Measurements from ENCODE around the gene CARMIL1.

Gene CARMIL1

DNA sequence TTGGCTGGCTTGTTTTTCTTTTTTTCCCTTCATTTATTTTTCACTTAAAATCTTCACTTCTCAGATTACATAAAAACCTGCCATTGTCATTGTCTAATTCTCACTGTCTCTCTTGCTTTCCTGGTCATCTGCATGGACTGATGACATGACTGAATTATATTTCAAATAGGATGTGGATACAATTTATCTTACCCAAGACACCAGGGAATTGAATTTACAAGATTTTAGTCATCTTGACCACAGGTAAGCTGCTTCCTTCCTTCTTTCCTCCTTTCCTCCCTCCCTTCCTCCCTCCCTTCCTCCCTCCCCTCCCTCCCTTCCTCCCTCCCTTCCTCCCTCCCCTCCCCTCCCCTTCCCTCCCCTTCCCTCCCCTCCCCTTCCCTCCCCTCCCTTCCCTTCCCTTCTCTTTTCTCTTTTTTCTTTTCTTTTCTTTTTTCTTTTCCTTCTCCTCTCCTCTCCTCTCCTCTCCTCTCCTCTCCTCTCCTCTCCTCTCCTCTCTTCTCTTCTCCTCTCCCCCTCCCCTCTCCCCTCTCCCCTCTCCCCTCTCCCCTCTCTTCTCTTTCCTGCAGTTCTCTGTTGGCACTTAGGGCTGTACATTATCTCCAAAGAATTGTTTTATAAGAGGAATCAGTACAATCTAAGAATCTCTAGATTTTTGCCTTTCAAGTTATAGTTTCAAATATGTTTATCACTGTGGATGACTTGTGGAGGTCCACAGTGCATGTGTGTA, 171.5 kb downstream of the CARMIL1 start:
- DNase-seq, result no peak

DNA sequence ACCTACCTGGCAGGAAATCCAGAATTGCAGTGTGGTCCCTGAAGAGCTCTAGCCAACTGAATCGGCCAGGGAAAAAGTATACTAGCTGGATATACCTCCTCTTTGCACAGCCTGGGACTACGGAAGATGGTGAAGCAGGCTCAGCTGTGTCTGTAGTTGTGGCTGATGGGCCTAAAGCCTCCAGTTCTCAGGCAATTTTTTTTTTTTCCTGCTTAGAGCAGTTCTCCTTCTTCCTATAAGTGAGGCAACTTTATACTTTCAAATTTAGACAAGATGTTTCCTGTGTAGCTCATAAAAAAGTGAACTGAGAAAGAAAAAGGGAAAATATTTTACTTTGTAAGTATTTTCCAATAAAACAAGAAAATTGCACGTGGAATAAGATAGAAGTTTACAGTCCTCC, 172.9 kb downstream of the CARMIL1 start:
- no peak for DNase-seq

DNA sequence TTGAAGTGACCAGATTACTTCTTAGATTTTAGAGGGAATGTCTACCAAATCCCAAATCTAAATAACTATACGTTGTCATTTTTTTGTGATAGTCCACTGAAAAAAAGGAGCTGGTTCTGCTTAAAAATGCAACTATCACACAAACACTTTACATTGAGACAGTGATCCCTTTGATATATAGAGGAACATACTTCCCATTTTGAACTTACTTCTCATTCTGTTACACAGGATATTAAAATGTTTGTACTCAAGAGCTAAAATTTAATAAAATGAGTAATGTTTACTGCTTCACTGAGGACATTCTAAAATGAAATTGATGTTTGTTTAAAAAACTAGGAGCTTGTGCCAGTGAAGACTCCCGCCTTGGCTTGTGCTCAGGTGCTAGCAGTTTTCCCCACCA, 174.1 kb downstream of the CARMIL1 start:
- no peak for DNase-seq

DNA sequence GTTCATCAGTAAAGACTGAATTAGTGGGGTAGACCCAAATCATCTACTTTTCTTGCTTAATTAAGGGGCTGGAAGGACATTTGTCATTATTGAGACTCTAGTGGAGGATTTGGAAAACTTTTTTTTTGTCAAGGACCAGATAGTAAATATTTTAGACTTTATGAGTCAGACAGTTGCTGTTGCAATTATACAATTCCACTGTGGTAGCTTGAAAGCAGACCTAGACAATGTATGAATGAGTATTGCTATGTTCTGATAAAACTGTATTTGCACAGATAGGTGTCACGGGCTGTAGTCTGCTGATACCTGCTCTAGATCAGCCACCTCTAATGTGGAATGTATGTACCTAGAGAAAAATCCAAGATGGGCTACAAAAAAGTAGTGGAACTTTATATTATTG, 175.0 kb downstream of the CARMIL1 start:
- no peak for DNase-seq

DNA sequence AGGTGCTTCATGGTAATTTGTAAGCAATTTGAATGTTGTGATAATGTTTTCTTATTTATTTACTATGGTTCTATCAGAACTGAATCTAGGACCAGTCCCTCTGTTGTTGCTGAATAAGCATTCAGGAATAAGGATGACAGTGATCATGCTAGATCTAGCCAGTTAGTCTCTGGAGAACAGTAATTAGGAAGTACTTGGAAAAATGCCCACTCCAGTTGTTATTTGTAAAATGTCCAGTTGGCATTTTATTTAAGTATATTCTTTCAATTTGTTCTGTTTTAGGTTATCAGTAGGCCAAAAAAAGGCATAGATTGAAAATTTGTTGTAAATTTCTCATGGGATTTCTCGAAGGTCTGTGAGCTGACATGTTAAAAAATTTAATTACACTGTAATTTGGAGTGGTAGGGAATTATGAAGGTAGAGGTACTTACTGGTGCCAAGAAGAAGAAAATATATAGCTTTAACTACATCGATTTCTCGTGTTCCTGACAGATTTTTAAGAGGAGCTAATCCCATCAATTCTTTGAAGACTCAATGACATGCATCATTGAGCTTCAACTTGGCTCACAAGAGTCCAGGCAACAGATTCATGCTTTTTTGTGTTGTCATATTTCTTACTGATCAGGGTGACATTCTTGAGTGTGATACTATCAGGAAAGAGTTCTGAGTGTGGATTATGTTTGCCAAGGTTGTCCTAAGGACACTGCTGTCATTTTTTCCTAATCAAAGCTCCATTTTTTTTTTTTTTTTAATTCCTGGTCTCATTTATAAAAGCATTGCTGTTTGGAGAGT, 177.3 kb downstream of the CARMIL1 start:
- no peak for DNase-seq

DNA sequence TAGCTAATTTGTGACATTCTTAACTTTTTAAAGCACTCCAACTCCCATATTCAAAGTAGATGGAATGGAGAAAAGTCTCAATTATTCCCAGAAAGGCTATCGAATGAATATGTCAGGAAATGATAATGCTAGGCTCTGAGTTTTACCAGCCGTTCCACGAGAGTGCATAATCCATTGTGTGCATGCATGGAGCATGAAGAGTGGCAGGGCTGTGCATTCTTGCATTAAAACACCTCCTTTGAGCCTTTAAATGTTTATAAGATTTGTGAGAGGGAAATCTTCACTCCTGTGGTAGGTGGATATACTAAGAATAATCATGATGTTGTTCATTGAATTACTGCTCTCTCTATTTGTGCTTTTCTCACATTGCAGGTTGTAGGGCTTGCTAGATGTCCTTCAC, 178.3 kb downstream of the CARMIL1 start:
- no peak for DNase-seq

DNA sequence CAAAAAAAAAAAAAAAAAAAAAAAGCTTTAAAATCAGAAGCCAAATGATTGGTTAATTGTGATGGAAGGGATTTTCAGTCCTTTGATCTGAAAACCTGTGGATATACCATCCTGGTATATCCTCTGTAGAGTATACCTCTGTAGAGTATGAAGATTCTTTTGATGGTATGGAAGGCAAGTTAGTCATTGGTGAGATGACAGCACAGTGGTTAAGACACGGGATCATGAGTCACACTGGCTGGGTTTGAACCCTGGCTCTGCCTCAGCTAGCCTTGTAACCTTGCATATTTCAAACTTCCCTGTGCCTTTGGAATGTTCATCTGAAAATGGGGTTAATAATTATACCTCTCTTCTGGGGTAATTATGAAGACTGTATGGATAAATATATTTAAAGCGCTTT, 179.3 kb downstream of the CARMIL1 start:
- DNase-seq, result no peak

DNA sequence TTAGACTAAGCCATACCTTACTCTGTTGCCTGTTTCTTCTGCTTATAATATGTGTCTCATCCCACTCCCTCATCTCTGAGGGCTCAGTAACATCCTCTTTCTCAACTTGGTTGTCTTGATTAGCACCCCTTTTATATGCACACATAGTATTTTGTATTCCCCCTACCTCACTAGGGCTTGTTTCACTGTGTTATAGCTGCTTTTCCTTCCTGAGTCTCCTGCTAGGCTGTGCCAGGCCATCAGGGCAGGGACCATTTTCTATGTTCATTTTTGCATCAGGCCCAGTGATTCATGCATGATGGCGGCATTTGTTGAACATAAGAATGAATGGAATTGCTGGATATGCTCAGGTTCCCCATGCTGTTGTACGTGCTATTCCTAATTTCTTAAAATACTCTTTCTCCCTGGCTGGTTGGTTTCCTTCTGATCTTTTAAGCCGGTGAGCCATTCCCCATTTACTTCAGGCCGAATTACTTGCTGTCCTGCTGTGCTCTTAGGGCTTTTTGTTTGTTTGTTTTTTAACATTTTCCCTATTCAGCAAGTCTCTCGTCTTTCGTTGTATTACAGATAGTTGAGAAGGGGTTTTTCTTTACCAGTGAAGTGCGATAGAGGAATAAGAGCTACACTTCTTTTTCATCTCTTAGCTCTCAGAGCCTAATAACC, 183.2 kb downstream of the CARMIL1 start:
- DNase-seq, result no peak

DNA sequence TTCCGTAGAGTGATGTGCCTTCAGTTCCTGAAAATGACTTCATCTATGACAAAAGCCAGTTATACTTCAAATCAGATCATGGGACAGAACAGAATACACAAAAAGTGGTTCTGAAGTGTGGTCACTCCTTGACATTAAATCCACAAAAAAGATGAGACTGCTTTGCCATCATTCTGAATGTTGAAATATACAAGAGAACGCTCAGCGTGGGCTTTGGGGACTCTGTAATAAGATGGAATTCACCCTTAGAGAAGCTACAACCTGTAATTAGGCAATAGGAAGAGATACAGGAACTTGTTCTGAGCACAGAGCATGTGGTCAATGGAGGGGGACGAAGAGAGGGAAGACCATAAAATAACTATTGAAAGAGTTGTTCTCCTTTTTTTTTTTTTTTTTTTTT, 184.3 kb downstream of the CARMIL1 start:
- DNase-seq, result no peak

DNA sequence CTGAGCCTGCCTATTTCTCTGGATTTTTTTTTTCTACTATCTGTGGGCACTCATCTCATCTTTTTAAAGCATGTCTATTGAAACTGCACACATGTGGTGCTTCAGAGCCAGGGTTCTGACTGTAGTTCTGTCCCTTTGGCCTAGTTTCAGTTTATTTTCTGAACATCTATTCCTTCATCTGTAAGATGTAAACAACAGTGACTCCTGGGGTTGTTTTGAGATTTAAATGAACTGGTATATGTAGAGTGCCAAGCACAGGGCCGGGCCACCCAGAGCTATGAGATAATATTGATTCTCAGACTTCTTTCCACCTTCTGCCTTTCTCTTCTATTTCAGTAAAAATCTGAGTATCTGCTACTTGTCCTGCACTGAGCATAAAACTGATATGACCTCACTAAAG, 185.1 kb downstream of the CARMIL1 start:
- DNase-seq, result no peak

DNA sequence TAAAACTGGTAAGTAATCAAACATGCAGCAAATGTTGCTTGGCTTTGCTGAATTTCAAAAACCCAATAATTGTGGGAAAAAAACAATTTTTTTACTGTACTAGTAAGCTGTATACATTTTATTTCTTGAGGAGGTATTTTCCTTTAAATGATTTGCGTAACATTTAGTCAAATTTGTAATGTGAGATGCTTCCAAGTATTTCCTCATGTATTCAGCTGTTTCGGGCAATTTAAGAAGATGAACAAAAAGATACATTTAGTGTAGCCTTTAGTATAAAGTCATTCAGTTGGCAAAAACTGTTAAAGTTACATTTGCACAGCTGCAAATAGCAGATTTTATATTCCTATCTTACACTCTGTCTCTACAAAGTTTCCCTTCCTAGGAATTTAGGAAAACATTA, 186.8 kb downstream of the CARMIL1 start:
- DNase-seq, result no peak

DNA sequence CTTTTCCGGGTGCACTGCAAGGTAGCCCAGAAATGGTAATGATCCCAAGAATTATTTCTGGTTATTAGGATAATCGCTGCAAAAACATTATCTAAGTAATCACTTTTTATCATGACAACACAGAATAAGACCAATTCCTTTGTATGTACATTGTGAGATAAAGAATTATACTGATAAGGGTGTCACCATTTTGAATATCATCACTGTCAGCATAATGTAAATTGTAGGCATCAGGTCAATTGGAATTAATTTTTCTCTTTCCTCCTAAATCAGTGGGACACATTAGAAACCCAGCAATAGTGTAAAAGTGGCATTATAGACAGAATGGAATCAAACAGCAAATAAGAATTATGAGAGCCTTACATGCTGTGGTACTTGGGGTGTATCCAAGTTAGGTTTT, 189.7 kb downstream of the CARMIL1 start:
- DNase-seq, result no peak

DNA sequence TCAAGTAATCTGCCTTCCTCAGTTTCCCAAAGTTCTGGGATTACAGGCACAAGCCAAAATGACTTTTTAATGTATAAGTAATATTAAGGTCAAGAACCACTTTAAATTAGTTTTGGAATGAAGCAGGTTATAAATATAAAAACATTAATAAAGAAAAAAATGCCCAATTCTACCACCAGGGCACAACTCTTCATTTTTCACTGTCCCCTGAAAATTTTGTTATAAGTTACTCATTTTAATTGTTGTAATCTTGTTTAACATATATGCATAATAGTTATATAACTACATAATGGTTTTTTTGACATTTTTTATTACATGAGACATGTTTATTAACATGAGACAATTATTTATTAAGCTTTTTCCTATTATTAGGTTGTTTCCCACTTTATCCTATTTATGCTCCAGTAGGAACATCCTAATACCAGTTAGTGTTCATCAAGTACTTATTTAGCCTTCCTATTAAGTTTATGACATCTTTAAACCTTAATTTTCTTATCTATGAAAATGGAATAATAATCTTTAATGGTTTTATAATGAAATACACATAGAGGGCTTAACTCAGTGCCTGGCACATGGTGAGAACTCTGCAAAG, 190.7 kb downstream of the CARMIL1 start:
- DNase-seq, result no peak

DNA sequence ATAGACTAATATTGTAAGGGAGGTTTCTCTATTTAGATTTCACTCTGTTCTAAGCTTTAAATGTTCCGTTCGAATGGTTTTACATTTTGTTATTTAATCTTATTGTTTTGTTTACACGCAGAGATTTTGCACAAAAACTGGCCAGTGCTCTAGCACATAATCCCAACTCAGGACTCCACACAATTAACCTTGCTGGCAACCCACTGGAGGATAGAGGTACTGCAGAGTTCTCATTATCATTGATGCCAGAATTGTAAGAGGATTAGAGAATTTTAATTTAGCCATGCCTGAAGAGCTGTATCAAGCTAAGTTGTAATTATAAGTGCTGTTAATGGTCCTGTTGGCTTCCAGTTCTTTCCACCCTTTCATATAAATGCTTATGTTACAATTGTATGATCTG, 193.1 kb downstream of the CARMIL1 start:
- DNase-seq, result peak; percentile 89

DNA sequence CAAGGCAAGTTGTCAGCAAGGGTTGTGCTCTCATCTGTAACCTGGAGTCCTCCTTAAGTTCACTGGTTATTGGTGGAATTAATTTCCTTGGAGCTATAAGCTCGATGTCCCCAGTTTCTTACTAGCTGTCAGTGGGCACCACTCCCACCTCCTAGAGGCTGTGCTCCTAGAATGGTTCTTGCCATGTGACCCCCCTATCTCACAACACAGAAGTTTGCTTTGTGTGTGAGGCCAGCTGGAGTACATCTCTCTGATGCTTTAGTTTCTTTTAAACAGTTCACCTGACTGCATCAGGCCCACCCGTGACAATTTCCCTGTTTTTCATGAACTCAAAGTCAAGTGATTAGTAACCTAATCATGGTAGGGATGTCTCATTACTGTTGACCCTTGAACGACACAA, 193.7 kb downstream of the CARMIL1 start:
- DNase-seq, result no peak

DNA sequence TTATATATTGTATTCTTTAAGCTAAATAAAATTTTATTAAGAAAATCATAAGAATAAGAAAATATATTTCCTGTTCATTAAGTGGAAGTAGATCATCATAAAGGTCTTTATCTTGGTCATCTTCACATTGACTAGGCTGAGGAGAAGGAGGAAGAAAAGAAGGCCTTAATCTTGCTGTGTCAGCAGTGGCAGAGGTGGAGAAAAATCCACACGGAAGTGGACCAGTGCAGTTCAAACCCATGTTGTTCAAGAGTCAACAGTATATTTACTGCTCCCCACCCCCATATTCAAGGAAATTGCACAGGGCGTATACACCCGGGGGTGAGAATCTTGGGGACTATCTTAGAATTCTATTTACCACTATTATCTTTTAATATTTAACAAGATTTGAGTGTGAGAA, 194.3 kb downstream of the CARMIL1 start:
- no peak for DNase-seq

DNA sequence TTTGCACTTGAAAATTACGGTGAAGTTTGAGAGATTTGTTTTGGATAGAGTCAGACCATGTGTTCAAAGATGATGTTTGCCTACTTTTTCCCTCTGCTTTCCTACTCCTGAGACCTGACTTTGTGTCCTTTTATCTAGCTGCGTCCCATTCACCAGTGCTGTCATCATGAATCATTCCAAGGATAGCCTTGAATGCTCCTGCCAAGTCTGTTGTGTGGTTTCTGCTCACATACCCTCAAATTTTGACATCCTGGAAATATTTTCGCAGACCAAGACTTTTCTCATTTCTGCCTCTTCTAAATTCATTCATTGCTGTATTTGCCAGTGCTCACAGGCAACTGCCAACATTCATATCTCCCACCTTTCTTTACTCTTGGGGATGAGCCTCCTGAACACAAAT, 197.0 kb downstream of the CARMIL1 start:
- DNase-seq, result no peak

DNA sequence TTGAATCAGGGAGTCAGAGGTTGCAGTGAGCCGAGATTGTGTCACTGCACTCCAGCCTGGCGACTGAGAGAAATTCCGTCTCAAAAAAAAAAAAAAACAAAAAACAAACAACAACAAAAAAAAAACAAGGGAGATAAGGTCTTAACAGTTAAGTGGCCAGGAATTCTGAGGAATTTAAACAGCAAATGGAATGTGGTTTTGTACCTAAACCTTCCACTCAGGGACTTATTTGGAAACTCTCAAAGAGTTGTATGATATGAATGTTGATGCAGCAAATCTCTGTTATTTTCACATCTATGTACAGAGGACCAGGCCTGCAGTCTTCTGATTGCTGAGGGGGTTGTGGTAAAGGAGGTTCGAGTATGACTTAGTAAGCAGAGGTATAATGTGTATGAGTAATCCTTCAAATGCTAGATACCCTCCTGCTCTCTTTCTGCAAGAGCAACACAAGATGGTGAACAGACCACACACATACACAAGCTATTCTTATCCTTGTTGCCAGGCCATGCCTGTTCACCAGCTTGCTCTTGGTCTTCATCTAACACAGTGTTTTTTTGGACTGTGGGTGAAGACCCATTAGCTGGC, 197.9 kb downstream of the CARMIL1 start:
- DNase-seq, result no peak

DNA sequence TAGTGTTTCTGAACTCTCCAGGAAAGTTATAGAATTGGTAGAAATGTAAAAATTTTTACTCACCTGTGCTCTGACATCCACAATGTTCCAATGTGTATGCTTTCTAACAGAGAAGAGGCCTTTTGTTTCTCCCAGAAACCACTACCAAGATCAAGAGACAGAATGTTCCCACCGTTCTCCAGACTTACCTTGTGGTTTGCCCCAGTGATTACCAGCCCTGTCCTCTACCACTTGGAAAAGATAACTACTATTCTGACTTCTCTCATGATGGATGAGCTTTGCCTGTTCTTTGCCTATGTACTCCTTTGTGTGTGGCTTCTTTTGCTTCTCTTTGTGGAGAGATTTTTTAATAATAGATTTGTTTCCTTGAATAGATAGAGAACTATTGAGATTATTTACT, 199.8 kb downstream of the CARMIL1 start:
- DNase-seq, result no peak

DNA sequence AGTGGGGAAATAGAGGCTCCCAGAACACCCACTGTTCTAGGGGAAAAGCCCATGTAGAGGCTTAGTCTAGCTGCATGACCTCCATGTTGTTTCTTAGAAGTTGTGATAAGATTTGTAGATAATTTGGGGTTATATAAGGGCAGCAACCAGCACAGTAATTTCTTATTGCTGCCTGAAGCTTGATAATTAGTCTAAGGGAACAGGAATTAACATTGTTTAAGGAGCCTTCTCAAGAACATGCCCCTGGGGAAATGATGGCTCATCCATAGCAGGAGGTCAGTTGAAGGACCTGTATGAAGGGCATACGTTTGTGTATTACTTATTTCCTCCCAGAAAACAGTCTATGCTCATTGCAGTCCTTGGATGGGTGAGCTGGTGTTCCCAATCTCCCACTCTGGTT, 202.1 kb downstream of the CARMIL1 start:
- DNase-seq, result peak; percentile 81

DNA sequence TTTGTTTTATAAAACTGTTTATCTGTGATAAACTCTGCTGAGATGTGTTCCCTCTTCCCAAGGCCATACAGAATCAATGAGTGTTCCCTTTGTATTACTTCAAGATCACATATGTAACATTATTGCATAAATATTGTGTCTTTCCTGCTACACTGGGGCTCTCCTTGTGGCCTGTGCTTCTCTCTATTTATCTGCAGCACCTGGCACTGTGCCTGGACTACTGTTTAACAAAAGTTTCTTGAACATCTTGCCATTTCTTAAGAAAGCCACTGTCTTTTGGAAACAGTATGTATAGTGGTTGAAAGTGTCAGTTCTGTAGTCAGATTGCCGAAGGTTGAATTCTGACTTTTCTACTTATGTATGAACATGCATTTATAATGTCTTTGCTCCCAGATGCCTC, 203.8 kb downstream of the CARMIL1 start:
- DNase-seq, result no peak

DNA sequence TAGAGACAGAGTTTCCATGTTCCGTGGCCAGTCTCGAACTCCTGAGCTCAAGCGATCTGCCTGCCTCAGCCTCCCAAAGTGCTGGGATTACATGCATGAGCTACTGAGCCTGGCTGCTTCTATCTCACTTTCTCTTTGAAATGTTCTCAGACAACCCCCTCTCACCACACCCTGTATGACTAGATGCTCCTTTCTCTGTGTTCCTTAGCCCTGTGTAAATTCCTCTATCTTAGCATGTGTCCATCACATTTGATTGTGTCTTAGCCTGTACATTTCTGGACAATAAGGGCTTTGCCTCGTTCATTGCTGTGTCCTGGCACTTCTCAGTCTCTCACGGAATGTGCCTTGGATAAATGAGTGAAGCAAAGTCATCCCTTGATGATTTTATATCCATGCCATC, 204.8 kb downstream of the CARMIL1 start:
- no peak for DNase-seq

DNA sequence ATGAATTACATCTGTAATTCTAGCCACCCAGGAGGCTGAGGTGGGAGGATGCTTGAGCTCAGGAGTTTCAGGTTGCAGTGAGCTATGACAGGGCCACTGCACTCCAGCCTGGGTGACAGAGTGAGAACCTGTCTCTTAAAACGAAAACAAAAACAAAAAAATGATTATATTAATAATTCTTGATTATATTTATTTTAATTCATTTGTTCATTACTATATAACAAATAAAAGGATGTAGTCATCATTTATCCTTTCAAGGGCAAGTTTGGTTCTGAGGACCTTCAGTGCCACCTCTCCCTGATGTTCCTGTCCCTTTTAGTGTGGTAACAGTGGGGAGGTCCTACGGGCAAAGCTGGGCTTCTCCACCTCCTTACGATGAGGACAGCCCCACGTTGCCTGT, 205.7 kb downstream of the CARMIL1 start:
- no peak for DNase-seq

Data from NCI-H82 (cell line).